IPS-NIHi7 (cell line): ENCODE data around the gene PPDPF.
"Not testable (repeated sequence)": the region's sequence is repeated elsewhere in the genome, so short reads cannot be mapped to it uniquely, and the experiment has no call there.

Source experiments
- DNase-seq: peaks from one replicate; pipeline ENCODE4 v3.0.0; 2012; ENCODE audit warnings: mixed read lengths; ENCODE audit errors: extremely low spot score

Gene PPDPF, protein sequence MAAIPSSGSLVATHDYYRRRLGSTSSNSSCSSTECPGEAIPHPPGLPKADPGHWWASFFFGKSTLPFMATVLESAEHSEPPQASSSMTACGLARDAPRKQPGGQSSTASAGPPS

GRCh38 chr20:63520504-63520933, at the start of gene PPDPF:
TSS of gene PPDPF (plus strand) at chr20:63520765. CDS start at chr20:63521309, 544 bp downstream.
- DNase-seq = peak; percentile 96

DNA sequence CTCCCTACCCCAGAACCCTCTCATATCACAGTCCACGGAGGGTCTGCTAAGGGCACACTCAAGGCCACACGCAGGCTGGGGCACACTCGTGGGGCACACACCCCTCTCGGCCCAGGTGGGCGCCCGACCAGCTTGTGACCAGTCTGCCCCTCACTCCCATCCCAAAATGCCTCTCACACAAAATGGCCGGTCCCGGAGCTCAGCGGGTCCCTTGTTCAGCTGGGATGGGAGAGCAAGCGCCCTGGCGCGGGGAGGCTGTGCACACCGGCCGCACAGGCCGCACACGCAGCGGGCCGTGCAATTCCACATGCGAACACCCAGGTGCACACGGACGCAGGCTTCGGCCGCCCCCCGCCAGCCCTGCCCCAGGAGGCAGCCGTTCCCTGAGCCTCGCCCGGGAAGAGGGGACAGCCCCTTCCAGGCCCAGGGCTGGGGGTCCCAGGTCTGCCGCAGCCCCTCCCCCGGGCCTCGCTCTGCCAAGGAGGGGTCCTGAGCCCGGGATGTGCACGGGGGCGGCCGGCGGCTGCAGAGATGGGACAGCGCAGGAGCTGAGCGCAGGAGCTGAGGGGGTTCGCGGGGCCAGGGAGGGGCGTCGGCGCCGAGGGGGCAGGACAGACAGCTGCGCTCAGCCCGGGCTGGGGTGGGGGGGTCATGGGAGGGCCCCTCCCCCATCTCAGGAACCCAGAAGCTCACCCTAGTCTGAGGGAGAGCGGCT, 49.4 kb upstream of the PPDPF start:
- no peak for DNase-seq

DNA sequence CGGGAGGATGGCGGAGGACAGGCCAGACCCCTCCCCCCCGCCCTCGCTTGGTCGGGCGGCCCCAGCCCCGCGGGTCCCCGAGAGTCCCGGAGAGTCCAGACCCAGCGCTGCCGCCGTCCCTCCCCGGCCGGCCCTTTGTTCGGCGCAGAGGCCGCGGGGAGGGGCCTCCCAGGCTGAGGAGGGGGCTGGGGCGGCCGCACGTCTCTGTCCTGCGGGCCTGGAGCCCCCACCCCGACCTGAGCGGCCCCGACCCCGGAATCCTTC, 48.9 kb upstream of the PPDPF start:
- peak; percentile 61 for DNase-seq

DNA sequence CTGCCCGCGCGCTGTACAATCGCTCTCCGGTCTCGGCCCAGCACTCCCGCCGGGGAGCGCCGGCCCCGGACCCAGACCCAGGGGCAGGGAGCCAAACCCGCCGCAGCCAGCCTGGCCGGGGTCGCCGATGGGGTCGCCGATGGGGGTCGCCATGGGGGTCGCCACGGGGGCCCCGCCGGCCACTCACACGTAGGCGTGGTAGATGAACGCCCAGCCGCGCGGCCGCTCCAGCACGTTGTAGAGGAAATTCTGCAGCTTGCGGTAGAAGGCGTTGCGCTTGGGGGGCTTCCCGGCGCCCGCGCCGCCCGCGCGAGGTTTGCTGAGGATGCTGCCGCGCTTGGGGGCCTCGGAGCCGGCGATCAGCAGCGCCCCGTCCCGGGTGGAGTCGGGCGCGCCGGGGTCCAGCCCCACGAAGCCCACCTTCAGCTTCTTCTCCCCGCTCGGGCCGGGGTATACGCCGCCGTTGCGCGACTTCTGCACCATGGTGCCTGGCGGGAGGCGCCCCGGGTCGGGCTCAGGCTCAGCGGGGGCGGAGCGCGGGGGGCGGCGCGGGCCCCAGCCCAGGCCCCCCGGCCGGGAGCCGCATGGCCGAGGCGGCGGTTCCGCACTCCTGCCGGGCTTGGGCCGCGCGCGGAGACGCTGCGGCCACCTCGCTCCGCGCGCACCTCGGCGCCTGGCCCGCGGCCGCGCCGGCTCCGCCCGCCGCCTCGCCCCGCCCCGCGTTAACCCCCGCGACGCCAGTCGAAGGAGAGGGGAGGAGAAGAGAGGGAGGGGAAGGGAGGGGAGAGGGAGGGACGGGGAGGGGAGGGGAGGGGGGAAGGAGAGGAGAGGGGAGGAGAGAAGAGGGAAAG, 48.4 kb upstream of the PPDPF start, which contains the start of gene KCNQ2:
TSS of gene KCNQ2 (minus strand) at position 675 of the 851 bp plus-strand sequence. CDS start at position 483, 192 bp downstream.
- DNase-seq = peak; percentile 71

DNA sequence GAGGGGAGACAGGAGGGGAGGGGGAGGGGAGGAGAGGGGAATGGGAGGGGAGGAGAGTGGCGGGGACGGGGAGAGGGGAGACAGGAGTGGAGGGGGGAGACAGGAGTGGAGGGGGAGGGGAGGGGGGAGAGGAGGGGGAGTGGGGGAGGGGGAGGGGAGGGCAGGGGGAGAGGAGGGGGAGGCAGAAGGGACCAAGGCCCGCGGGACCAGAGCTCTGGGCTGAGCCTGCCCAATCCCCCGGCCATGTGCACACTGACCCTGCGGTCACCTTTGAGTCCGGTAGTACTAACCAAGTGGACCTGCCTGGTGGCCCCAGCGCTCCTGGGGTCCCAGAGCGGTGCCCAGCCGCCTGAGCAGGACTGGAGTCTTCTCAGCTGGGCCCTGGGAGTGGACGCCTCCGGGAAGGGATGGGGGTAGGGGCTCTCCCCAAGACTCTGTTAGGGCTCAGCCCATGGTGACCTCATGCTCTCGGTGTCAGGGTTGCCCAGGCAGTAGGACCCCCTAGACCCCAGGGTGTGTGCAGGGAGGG, 47.6 kb upstream of the PPDPF start:
- no peak for DNase-seq

DNA sequence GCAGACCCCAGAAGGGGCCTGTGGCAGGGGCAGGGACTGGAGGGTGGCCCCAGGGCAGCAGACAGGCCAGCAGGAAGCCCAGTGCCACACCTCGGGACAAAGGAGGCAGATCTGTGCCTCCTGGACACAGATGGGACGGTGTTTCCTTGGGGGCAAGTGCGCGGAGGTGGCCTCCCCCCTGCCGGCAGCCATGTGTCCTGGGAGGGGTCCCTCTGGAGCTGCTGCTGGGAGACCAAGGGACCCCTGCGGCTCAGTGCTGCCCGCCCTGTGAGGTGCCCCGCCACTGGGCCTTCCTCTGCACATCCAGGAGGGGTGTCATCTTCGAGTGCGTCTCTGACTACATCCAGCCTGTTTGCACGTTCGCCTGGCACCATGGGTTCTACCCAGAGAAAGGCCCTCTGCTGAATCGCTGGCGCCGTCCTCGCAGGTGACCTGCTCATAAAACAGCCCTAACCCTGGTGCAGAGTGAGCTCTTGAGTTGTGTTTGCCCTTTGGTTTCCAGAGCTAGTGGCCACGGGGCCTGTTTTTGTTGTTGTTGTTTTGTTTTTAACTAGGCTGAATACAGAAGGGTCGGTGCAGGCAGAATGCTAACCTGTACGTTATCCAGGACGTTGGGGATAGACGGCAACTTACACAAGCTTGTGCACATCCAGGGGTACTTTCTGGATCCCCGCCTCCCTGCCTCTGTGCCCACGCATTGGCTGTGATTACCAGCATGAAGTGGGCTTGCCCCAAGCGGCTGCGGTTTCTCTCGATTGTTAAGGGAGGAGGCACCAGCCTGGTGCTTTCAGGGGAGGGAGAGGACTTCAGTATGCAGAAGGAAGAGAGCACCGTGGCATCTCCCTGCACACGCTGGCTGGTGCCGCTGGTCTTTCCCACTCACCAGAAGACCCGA, 46.8 kb upstream of the PPDPF start:
- no peak for DNase-seq

DNA sequence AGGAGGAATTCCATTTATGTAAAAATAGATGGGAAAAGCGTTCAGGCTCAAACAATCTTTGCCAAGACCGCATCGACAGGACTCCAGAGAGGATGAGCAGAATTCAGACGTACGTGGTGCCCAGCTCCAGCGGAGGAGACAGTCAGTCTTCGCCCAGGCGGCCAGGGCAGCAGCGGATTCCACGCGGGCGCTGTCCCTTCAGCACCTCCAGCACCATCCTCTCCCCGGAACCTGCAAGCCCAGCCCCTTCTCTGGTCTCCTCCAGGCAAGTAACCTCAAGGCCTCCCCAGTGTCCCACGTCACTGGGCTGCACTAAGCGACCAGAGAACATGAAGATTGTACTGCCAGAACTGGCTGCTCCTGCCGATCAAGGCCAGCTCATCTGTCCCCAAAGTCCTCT, 45.4 kb upstream of the PPDPF start:
- DNase-seq = peak; percentile 84

- no peak for DNase-seq
Observed at GRCh38 chr20:63477061-63477616, 43.4 kb upstream of the PPDPF start.

DNA sequence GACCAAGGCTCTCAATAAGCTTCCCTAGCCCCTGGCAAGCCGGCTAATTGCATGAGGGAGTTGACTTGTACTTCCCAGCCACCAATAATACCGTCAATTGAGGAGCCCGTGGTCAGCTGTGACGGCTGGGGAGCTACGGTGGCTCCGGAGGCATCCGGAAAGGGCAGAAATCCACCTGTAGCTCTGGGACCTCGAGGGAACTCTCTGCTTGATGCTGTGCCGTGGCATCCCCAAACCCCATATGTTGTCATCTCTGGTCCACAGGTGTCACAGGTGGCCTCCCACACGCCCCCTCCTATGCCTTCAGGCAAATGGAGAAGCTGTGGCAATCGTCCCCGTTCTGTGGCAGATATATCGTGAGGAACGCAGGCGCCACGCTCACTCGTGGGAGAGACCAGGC, 42.6 kb upstream of the PPDPF start:
- no peak for DNase-seq

DNA sequence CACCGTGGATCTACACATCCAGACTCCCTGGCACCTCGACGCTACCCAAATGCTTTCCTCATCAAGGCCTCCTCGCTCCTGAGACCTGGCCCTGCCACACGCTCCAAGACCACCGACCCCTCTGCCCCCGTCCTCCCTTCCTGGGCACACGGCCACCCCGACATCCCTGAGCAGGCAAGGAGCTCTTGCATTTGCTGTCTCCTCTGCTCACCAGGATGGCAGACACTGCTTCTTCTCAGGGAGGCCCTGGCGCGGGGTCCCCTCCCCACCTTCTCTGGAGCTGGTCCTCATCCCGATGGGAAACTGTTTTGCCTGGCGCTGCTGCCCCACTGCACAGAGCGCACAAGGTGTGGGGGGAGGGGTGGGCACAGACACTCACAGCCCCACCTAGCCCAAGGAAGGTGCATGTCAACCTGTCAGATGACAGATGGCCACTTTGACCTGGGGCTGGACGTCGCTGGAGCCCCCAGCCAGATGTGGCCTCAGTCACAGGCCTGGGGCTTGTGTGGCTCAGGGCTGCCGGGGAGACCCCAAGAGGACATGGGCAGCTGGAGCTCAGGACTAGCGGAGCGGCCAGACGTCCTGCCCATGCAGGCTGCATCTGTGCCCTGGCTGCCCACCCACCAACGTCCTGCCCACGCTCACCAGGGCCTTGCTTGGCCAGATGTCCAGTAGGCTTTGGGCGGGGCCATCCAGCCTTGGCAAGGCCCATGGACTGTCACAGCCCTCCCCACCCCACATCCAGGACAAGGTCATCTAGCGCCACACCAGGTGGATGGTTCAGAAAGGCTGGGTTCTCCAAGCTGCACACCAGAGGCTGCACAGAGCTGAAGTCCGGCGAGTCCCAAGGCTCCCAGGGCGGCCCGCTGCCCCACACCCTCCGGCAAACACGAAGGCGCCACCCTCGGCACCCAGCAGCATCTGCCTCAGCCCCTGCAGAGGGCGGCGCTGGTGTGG, 41.9 kb upstream of the PPDPF start:
- DNase-seq = no peak

GRCh38 chr20:63479695-63480419, 40.7 kb upstream of the PPDPF start:
- DNase-seq = not testable (repeated sequence)

- no peak for DNase-seq
Observed at GRCh38 chr20:63481503-63481902, 39.1 kb upstream of the PPDPF start.

- DNase-seq = no peak
Observed at GRCh38 chr20:63482021-63482587, 38.5 kb upstream of the PPDPF start.

GRCh38 chr20:63483834-63484233, 36.7 kb upstream of the PPDPF start:
- DNase-seq = peak; percentile 69

DNA sequence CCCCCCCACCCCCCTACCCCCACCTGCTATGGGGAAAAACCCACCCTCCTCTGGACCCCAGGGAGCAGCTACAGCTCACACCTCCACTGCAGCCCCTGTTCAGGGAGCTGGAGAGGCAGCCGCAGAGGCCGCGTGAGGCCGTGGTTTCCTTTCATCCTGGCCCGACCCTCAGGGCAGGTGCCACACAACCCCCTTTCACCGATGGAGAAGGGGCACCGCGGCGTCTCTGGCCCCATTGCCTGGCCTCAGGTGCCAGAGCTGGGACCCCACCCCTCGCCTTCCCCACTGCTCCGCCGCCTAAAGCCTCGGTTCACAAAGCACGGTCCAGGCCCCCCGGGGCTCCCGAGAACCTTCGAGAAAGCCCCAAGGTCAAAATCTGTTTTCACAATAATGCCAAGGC, 36.3 kb upstream of the PPDPF start:
- no peak for DNase-seq

DNA sequence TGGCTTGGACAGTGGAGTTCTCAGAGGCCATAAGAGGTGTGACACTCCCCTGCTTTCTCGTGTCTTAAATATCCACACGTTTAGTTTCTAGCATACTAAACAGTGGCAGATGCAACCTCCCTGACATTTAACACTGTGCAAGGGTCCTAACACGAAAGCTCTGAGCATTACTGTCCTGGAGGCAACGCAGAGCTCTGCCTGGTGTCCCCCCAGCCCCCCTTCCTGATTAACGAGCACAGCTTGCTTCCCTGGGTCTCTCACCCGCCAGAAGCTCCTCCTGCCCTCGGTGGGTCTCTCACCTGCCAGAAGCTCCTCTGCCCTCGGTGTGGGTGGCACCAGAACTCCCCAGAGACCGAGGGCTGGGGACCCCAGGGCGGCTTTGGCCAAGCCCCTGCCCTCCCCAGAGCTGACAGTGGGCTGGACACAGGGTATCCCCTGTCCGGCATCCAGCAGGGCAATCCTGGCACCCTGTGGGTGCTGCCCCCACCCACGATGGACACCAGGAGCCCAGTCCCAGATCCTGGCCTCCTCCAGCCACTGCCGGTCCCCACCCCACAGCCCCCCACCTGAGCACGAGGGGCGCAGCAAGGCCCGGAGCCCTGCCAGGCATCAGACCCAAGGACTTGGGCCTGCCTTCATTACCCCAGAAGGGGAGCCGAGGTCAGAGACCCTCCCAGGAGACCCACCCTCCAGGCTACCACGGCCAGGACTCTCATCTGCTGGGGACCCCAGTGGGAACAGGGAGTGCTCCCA, 35.7 kb upstream of the PPDPF start:
- no peak for DNase-seq

DNA sequence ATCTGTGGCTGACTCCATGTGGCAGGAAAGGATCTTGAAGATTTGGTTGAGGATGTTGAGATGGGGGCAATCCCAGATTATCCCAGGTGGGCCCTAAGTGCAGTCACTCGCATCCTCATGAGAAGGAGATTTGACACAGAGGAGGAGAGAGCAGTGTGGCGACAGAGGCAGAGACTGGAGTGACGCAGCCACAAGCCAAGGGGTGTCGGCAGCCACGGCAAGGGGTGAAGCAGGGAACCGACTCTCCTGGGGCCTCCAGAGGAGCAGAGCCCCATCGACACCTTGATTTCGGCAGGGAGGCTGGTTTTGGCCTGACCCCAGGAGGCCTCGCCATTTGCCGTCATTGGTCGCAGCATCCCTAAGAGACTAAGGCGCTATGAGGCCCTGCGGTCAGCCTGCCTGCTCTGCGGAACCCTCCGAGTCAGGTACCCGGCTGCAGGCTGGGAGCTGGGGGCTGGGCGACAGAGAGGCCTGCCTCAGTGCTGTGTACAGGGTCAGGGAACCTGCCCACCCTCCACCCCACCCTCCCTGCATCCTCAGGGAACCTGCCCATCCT, 34.2 kb upstream of the PPDPF start:
- DNase-seq = no peak
